ENCODE results near the gene LPP.

DNA sequence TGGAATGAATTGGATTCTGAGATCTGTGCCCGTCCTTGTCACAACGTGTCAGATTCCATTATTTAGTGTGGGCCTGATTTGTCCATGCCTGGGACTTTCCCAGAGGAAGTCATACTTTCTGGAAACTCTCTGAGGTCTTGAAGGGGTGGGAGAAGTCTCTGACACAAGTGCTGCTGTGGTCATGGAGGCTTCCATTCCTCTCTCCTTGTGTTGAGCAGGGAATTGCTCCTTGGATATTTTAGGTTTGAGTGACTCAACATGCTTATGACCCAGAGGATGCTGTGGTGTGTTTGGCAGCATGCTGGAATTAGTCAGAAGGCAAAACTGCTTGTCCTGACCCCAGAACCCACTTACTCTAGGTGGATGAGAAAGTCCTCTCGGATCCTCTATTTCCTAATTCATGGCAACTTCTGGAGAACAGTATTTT, 132.1 kb downstream of the LPP start:
- TF ChIP-seq, protein P1, sequence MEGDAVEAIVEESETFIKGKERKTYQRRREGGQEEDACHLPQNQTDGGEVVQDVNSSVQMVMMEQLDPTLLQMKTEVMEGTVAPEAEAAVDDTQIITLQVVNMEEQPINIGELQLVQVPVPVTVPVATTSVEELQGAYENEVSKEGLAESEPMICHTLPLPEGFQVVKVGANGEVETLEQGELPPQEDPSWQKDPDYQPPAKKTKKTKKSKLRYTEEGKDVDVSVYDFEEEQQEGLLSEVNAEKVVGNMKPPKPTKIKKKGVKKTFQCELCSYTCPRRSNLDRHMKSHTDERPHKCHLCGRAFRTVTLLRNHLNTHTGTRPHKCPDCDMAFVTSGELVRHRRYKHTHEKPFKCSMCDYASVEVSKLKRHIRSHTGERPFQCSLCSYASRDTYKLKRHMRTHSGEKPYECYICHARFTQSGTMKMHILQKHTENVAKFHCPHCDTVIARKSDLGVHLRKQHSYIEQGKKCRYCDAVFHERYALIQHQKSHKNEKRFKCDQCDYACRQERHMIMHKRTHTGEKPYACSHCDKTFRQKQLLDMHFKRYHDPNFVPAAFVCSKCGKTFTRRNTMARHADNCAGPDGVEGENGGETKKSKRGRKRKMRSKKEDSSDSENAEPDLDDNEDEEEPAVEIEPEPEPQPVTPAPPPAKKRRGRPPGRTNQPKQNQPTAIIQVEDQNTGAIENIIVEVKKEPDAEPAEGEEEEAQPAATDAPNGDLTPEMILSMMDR (IDR thresholded peaks at IDR 0.05; ENCODE audit: borderline replicate concordance, extremely low read depth, low read length, poor library complexity, severe bottlenecking), result no peak
- TF ChIP-seq EZH2 (IDR thresholded peaks at IDR 0.05; ENCODE audit: borderline replicate concordance, low read depth, low read length, severe bottlenecking), result no peak

All from DND-41 (cell line).